ENCODE data around the gene LARGE2.

Gene LARGE2

DNA sequence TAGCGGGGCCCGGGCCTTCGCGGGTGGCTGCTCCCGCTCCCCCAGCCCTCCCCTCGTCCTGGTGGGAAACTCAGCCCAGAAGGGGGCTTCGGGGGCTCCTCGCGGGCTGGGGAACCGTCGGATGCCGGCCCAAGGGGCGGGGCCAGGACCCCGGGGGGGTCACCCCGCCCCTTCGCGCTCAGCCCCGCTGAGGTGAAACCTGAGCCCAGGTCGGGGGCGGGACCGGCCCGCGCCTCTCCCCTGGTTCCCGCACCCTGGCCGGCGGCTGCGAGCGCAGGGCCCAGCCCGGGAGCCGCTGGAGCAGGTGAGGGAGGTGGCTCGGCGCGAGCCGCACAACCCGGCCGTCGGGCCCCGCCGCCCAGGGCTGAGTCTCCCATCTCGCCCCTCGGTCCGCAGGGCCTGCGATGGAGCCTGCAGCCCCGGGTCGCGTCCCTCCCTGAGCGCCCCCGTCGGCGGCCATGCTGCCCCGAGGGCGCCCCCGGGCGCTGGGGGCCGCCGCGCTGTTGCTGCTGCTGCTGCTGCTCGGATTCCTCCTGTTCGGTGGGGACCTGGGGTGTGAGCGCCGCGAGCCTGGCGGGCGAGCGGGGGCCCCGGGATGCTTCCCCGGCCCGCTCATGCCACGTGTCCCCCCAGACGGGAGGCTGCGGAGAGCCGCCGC lies at the start of gene LARGE2:
LARGE2 (plus strand) TSS at position 232 of the 658 bp plus-strand sequence; CDS start at position 459, 227 bp downstream.
- DNase-seq (ENCODE audit: low read depth, low spot score) = peak; percentile 78

DNA sequence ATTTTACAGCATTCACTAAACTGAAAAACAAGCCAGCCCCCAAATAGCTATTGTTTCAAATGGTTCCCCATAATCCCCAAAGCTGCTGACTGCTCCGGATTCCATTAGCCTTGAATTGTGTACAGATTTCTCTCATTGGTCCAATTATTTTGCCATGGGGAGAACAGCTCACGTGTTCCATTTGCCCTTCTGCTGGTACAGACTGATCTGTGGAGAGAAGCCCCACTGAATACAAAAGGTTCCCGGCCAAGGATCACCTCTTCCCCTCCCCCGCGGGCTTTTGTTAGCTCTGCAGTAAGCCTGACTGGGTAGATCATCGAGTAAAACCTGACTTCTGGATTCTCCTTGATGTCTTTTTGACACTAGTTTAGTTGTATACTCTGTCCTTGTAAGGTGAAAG lies 46.1 kb upstream of the LARGE2 start:
- peak; percentile 33 for DNase-seq (ENCODE audit: low read depth, low spot score)

DNA sequence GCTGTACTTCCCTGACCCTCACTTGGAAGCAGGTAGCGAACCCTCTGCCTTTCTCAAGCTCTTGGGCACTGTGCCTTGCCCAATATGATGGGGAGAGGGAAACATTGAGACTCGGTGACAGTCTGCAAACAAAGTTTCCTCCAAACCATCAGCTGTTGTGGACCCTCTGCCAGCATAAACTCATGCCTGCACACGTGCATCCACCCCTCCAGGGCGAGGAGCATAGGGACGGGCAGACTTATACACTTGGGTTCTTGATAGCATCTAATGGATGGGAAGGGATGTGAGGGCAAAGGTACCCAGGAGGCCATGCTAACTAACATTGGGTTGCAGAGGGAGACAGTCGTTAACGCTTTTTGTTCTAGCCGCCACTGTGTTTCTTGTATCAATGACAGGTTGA lies 45.2 kb upstream of the LARGE2 start:
- no peak for DNase-seq (ENCODE audit: low read depth, low spot score)

DNA sequence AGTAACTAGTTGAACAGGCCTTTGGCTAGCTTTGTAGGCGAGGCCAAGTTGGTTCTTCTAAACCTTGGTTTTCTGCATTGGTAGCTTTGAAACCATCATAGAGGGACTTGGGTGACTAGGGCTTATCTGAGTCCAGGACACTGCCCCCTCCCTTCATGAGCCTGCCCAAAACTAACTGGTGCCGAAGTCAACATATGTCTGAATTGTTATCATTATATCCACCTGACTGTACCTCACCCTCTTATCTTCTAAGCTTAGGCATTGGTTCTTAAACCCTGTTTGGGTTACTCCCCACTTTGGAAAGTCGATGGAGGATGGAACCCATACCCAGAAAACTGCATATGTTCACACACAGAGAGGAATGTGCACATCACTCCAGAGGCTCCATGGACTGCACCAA lies 44.6 kb upstream of the LARGE2 start:
- DNase-seq (ENCODE audit: low read depth, low spot score) = no peak

DNA sequence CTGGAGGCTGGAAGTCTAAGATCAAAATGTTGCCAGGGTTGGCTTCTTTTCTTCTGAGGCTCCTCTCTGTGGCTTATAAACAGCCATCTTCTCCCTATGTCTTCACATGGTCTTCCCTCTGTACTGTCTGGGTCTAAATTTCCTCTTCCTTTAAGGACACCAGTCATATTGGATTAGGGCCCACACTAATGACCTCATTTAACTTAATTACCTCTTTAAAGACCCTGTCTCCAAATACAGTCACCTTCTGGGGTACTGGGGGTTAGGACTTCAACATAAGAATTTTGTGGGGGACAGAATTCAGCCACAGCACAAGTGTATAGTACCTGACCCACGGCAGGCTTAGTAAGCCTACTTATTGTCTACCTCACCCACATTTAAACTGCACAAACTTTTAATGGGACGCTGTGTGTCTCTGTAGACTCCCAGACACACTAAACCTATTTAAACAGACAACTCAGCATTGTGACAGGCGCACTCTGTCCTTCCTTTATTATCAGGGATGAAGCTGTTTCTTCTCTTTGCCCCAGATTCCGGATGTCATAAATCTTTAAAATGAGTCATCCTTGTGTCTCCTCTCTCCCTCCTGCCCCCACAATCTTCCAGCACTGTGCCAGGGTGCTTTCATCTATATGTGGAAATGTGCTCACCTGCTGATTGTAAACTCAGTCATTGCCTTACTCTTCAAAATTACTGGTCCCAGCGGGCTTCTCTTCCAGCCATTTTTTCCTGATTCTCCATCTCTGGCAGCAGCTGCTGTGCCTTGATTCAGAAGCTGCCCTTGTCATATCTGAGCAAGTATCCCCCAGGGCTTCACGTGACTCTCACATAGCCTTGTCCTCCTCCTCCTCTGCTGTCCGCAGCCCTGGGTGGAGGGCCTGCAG lies 42.4 kb upstream of the LARGE2 start:
- no peak for DNase-seq (ENCODE audit: low read depth, low spot score)

DNA sequence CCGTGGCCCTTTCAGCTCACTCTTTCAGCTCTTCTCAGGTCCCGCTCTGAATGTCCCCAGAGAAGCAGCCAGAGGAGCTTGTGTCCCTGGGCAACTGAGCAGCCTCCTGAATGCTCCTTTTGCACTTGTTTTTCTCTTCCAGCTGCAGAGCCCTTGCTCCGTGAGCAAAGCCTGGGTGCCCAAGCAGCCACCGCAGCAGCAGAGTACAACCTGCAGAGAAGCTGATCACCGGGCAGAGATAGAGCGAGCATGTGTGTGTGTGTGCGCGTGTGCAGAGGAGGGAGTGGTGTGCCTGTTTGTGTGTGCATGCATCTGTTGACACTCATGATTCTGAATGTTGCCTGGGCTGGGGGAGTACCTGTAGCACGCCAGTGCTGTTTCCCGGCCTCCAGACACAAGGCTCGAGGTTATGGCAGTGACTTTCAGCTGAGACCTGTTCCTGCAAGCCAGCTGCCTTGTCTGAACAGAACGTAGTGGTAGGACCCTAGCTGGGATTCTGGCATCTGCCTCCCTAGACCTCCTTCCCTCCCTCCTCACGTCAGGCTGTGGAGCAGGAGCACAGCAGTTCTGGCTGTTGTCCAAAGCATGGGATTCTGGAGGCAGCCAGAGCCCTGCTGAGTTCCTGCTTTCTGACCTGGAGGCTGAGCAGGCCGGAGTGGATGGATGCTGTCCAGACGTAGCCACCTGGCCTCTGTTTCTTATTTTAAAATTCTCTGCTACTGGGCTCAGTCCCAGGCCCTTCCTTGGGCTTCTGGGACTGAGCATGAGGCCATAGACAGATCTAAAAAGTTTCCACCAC lies 41.5 kb upstream of the LARGE2 start:
- DNase-seq (ENCODE audit: low read depth, low spot score) = no peak

DNA sequence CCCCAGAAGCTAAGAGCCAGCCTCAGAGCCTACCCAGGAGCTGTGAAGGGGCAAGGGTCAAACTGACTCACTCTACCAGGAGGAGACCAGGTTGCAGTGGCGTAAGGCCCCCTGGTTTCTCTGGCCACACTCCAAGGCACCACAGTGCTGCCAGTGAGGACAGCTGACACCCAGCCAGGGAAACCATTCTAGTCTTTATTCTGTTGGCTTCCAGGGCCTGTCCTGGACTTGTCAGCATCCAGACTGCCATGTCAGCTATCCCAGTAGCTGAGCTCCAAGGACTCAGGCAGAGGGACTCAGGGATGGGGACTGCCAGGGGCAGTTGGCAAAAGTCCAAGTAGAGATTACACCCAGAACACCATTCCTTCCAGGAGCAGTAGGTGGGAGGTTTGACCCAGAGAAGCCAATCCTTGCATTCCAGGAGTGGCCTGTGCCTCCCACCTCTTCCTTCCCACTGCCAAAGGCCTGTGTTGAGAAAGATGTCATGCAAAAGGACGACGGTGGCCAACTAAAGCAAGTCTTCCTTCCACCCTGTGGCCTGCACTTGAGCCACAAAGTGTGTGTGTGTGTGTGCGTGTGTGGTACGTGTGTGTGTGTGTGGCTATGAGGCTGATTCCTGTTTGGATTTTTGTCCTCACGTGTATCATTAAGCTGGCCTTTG lies 40.6 kb upstream of the LARGE2 start:
- no peak for DNase-seq (ENCODE audit: low read depth, low spot score)

DNA sequence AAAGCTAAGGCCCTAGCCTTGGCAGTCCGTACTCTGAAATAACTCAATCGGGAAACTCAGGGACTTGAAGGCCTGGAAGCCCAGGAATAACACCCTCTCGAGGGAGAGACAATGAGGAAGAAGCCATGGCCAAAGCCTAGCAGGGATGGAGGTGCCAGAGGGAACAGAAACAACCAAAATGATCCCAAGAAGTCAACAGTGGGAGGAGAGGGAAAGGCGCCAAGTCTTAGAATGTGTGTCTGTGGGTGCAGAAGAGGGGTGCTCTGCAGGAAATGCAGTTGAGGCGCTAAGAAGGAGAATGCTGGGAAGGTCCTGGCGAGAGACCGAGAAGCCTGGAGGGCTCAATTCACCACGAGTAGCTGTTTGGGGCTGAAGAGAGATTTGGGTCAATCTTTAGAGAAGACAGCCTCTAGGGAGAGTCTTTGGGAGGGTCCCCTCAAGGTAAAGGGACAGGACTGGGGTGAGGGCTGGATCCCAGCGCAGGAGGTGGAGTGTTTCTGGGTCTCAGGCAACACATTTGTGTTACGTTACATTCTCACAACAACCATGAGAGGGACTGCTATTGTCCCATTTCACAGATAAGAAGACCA lies 37.8 kb upstream of the LARGE2 start:
- DNase-seq (ENCODE audit: low read depth, low spot score) = no peak

DNA sequence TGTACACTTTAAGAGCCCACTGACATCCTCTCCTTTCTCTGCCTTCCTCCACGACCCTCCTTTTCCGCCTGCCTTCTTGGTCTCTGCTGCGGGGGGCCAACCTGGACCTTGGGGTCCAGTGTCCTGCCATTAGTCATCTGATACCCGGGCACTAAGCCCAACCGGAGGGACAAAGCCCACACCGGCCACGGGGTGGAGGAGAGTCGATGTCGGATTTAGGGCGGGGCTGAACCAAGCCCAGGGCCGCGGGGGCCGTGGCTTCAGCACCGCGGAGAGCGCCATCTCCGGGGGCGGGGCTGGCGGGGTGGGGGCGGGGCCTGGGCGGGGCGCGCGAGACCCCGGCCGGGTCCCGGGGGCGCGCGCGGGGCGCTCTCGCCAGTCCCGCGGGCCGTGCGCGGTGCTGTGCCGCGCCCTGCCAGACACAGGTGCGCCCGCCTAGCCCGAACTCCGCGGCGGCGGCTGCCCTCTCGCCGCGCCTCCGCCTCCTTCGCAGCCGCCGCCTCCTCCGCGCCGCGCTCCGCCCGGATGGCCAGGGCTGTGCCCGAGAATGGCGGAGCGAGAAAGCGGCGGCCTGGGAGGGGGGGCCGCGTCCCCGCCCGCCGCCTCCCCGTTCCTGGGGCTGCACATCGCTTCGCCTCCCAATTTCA lies 37.1 kb upstream of the LARGE2 start, which contains the start of gene MAPK8IP1:
MAPK8IP1 (plus strand) TSS at position 378 of the 647 bp plus-strand sequence; CDS start at position 548, 170 bp downstream.
- peak; percentile 83 for DNase-seq (ENCODE audit: low read depth, low spot score)

DNA sequence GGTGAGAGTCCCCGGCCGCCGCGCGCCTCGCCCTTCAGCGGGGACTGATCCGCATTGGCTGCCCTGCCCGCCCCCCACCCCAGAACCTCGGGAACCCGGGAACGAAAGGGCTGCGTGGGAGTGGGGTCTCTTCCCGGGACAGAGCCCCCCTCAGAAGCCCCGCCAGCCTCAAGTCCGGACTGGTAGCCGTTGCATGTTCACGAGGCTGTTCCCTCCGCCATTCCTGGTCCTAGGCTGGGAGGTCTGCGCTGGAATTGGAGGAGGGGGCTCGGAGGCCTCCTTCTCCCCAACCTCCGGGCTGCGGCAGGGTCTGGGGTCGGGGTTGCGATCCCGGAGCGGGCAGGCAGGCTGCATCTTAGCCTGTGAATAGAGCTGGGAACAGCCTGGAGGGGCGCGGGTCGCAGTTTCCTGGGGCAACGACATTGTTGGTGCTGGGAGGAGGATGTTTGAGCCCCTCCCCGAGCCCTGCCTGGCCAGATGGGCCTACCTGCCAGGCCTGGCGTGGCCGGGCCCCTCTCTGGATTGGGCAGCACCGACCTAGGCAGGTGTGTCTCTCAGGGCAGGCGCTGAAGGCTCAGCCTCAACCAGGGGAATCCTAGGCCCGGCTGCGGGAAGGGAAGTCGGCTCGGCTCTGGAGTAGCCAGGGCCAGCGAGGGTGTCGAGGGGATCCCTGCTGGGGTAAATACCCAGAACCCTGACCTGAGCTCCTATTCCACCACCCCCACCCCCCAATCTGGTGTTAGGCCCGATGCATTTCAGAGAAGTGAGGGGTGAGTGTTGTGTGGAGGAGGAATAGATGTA lies 36.3 kb upstream of the LARGE2 start:
- DNase-seq (ENCODE audit: low read depth, low spot score) = peak; percentile 45

DNA sequence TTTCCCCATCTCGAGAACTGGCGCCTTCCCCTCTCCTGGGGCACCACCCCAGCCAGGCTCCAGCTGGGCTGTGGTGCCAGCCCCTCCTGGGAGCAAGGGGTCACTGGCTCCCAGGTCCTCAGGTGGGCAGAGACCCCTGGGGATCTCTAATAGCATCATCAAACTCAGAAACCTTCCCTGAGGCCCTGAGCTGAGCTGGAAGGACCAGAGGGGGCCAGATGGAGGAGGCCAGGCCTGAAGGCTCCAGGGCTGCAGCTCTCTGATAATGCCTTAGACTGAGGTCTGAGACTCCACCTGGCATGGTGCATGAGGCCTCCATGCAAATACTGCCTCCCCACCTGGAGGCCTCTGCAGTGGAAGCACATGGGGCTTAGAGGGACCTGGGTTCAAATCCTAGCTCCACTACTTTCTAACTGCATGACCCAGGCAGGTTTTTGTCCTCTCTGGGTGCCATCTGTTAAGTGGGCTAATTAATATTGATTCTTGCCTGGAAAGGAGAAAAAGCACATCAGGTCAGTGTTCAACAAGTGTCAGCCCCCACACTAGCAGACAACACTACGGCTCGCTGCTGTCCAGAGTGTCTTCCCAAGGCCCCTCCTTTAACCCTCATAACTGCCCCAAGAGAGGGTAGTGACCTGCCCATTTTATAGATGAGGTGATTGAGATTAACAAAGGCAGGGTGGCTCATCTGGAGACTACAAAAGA lies 35.5 kb upstream of the LARGE2 start:
- no peak for DNase-seq (ENCODE audit: low read depth, low spot score)

DNA sequence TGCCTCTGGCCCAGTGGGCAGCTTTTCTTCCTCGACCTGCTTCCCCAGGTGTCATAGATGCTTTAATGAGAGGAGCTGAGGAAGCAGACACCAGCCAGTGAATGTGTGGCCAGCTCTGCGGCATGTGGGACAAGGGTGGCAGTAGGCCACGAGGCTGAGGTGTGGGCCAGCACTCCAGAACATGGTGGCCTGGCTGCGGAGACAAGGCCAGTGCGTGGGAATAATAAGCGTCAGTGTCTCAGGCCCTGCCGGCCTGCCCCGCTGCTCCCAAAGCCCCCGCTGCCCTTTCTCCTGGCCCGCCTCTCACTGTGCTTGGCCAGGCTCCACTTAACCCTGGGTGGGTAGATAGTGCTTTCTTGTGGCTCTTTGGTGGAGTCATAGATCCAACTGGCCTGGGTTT lies 34.9 kb upstream of the LARGE2 start:
- no peak for DNase-seq (ENCODE audit: low read depth, low spot score)

DNA sequence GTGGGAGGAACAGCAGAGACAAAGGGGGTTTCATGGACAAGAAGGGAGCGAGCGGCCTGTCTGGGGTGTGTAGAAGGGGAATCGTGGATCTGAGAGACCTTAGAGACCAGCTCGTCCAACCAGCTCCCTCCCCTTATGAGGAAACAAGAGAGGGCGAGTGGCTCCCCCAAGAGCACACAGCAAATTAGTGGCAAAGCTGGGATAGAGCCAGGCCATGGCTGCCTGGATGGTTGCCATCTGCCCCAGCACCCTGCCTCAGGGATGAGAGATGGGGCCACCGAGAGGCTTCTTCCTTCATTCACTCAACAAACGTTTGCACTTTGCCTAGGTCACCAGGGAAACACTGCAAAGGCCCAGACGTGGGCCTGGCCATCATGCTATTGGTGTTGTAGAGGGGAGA lies 32.9 kb upstream of the LARGE2 start:
- no peak for DNase-seq (ENCODE audit: low read depth, low spot score)

DNA sequence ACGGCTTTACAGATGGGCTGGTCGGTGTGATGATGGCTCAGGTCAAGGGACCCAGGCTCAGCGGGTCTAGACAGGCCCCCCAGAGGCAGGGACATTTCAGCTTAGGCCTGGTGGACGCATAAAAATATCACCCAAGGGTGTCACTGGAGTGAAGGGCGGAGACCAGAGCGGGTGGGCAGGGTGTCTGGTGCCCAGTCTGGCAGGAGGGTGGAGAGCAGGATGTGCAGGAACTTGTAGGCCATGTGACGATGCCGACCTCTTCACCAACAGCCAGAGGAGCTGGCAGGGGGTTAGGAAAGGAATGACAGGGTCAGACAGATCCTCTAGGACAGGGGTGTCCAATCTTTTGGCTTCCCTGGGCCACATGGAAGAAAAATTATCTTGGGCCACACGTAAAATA lies 32.5 kb upstream of the LARGE2 start:
- no peak for DNase-seq (ENCODE audit: low read depth, low spot score)

DNA sequence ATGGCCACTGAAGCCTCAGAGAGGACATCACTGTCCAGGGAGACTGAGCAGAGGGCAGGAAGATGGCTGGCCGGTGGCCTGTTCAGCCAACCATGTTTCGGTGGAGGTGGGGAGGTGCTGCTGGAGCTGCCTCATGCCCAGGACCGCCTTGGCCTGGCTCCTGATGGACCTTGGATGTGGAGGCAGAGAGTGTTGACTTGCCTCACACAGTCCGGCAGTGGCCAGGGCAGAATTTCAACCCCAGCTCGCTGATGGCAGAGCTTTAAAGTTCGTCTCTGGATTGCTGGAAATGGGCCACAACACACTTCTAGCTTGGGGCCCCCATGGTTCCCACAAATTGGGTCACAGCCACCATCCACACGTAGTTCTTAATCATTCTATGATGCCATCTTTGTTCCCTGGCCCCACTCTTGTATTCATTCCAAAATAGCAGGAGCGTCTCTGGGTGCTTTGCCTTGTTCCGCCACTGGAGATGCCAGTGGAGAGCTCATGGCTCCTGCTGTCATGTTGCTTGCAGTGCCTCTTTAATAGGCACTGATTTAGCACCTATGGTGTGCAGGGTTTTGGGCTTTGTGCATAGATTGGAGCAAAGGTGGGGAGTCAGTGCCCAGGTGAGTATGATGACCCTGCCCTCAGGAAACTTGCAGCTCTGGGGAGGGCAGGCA lies 31.4 kb upstream of the LARGE2 start:
- no peak for DNase-seq (ENCODE audit: low read depth, low spot score)

DNA sequence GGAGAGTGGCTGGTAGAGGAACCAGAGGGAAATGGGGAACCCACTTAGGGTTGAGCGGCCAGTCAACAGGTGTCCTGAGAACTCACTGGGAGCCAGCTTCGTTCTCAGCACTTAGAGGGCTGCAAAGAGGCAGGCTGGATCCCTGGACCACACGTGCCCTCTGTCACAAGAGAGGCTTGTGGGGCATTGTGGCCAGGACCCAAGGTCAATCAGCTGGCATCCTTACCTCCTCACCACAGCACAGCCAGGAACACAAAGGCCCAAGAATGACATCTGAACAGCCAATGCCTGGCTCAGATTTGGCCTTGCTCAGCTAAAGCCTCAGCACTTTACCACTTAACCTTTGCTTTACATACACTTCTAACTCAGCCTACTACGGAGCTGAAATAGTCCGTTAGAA lies 29.6 kb upstream of the LARGE2 start:
- no peak for DNase-seq (ENCODE audit: low read depth, low spot score)

DNA sequence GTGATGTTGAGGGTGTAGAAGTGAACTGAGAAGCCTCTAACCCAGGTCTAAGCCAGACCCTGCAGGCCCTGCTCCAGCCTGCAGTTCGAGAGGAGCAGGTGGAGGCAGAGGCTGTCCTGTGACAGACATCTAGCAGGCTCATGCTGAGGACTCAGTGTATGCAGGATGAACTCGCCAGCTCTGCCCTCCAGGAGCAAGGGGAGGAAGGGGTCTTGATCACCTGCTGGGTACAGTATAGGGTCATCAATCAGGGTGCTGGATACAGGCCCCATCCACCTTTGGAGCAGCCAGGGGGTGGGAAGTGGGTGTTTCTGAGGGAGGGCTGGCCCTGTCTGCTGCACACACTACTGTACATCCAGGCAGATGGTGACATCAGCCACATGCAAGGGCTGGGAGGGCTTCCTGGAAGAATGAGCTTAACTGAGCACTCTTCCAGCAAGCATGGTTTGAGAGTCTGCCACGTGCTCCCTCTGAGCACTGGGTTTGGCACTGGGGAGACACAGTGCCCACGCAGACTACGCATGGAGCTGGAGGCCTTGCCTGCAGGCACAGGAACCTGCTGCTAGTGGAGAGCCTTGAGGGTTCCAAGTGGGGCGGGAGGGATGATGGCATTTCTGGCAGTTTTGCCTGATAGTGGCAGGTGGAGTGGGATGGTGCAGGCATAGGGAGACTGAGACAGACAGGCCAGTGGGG lies 27.8 kb upstream of the LARGE2 start:
- no peak for DNase-seq (ENCODE audit: low read depth, low spot score)

All from ELF-1 (cell line).